GM19043 (cell line): ENCODE data around the gene CRADD.
"Not testable (repeated sequence)": the region's sequence is repeated elsewhere in the genome, so short reads cannot be mapped to it uniquely, and the experiment has no call there.

Source experiments
- ATAC-seq: cut with Tn5 transposase; IDR thresholded peaks from one replicate; pipeline ENCODE4 v1.9.1; 2021; ENCODE audit warnings: low read depth; ENCODE audit not compliant: unreplicated experiment

CRADD gene

DNA sequence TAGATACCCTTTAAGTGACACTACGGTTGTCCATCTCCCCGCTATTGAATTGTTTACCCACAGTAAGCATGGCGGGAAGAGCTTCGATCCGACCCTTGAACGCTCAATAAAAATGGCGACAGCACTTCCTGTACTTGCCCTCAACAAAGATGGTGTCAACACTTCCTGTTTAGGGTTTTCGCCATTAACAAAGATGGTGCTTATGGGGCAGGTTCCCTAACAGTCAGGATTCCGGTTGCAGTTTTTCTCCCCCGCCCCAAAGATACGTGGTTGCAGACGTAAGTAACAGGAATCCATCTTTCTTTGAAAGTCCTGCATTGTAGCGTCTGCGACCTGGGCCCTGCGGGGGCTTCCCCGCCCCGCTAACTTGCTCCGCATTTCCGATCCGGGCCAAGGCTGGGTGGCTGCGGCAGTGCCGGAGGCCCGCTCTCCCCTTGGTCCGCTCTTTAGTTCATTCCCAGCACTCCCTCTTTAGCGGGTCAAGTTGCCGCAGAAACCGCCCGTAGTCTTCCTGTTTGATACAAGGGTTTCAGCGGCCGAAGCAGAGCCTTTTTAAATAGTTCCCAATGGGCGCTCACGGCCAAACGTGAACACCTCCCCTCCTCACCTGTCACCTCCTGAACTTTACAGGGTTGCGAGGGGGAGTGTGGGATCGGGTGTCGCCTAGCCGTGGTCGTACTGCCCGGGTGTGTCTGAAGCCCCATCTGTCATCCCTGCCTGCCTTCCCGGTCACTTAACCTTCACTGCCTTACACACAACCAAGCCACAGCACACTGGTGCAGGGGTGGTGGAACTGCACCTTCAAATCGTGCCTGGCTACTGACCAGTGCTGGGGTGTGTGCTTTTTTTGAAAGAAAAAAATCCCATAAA, at the start of gene CRADD:
Gene CRADD, plus strand, starts transcription at position 181 of the 870 bp plus-strand sequence.
- peak; percentile 89 for ATAC-seq

GRCh38 chr12:93632383-93632782, 44.8 kb upstream of the CRADD start:
- no peak for ATAC-seq

GRCh38 chr12:93634416-93634815, 42.8 kb upstream of the CRADD start:
- no peak for ATAC-seq

- no peak for ATAC-seq
These were observed 40.5 kb upstream of the CRADD start for GRCh38 chr12:93636708-93637107.

GRCh38 chr12:93638095-93638494, 39.1 kb upstream of the CRADD start:
- no peak for ATAC-seq

GRCh38 chr12:93638954-93639353, 38.2 kb upstream of the CRADD start:
- no peak for ATAC-seq

GRCh38 chr12:93639406-93639805, 37.8 kb upstream of the CRADD start:
- no peak for ATAC-seq

- not testable (repeated sequence) for ATAC-seq
These were observed 35.8 kb upstream of the CRADD start for GRCh38 chr12:93641380-93641779.

- no peak for ATAC-seq
These were observed 34.4 kb upstream of the CRADD start for GRCh38 chr12:93642751-93643150.

- ATAC-seq = no peak
These were observed 31.5 kb upstream of the CRADD start for GRCh38 chr12:93645702-93646101.

- no peak for ATAC-seq
These were observed 26.5 kb upstream of the CRADD start for GRCh38 chr12:93650626-93651025.

- ATAC-seq = peak; percentile 68
These were observed 24.1 kb upstream of the CRADD start for GRCh38 chr12:93653079-93653478.

DNA sequence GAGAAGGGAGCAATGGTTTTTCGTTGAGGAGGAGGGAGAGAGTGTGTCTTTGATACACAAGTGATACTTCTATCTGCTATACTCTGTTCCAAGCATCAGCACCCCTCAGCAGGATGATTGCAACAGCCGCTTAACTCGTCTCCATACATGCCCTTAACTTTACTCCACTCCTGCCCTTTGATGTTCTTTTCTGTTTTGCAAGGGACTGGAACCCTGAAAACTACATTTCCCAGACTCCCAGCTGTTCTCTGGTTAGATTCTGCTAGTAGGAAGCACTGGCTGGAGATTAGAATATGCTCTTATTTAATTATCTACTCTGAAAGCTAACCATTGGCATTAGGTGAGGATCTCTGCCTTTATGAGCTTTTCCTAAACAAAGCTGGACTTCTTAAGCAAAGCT, 23.5 kb upstream of the CRADD start:
- no peak for ATAC-seq

- ATAC-seq = no peak
These were observed 22.8 kb upstream of the CRADD start for GRCh38 chr12:93654421-93654820.

DNA sequence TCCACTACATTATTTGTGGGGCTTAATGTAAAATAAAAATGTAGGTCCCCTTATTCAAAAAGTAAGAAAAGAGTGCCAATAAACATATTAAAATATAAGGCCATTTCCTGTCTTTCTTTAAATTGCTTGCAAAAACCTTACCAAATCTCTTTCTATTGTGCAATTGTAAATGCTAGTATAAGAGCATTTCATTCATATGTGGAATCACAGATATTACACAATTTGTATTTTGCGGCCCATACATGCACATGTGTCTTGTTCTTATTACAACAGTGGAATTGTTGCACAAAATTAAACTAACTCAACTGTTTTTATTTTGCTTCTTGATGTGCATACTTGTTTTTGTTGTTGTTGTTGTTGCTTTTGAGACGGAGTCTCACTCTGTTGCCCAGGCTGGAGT, 20.1 kb upstream of the CRADD start:
- ATAC-seq = no peak

GRCh38 chr12:93661021-93661420, 16.2 kb upstream of the CRADD start:
- no peak for ATAC-seq

- ATAC-seq = no peak
These were observed 14.0 kb upstream of the CRADD start for GRCh38 chr12:93663006-93663728.

- no peak for ATAC-seq
These were observed 13.5 kb upstream of the CRADD start for GRCh38 chr12:93663729-93664084.

- ATAC-seq = no peak
These were observed 12.5 kb upstream of the CRADD start for GRCh38 chr12:93664573-93665138.

GRCh38 chr12:93667672-93668071, 9.5 kb upstream of the CRADD start:
- no peak for ATAC-seq

- ATAC-seq = peak; percentile 90
These were observed 8.2 kb upstream of the CRADD start for GRCh38 chr12:93668919-93669418.
